ENCODE measurements around the gene GASK1B.

Gene GASK1B

GRCh38 chr4:158182736-158183135 is 9.9 kb upstream of the GASK1B start:
- no peaks in the 10 kb centered on the region for H3K36me3 ChIP-seq (ENCODE audit: control insufficient read depth, insufficient read depth, low read length)
- H3K27ac ChIP-seq (ENCODE audit: low read depth, low read length), result no peak overlapping the region
- H3K4me3 ChIP-seq (ENCODE audit: low read depth, low read length), result no peak overlapping the region
- H3K27me3 ChIP-seq (ENCODE audit: control insufficient read depth, insufficient read depth, low read length), result no peaks in the 10 kb centered on the region
- no peak overlapping the region for H3K9ac ChIP-seq (ENCODE audit: low read length)
- H3K9me3 ChIP-seq (ENCODE audit: control insufficient read depth, insufficient read depth, low read depth, low read length), result no peaks in the 10 kb centered on the region
- H3K4me1 ChIP-seq (ENCODE audit: control insufficient read depth, insufficient read depth, low read length), result no peaks in the 10 kb centered on the region

GRCh38 chr4:158181906-158182305 is 9.1 kb upstream of the GASK1B start:
- Histone ChIP-seq H3K9me3 (ENCODE audit: control insufficient read depth, insufficient read depth, low read depth, low read length) (no peaks in the 10 kb centered on the region), H3K27me3 (ENCODE audit: control insufficient read depth, insufficient read depth, low read length) (no peaks in the 10 kb centered on the region), H3K36me3 (ENCODE audit: control insufficient read depth, insufficient read depth, low read length) (no peaks in the 10 kb centered on the region), H3K9ac (ENCODE audit: low read length) (no peak overlapping the region), H3K4me1 (ENCODE audit: control insufficient read depth, insufficient read depth, low read length) (no peaks in the 10 kb centered on the region), H3K4me3 (ENCODE audit: low read depth, low read length) (no peak overlapping the region), H3K27ac (ENCODE audit: low read depth, low read length) (no peak overlapping the region)

GRCh38 chr4:158179465-158179864 is 6.6 kb upstream of the GASK1B start:
- Histone ChIP-seq H3K9ac (ENCODE audit: low read length) (no peak overlapping the region), H3K27me3 (ENCODE audit: control insufficient read depth, insufficient read depth, low read length) (no peaks in the 10 kb centered on the region), H3K4me3 (ENCODE audit: low read depth, low read length) (no peak overlapping the region), H3K27ac (ENCODE audit: low read depth, low read length) (no peak overlapping the region), H3K36me3 (ENCODE audit: control insufficient read depth, insufficient read depth, low read length) (no peaks in the 10 kb centered on the region), H3K9me3 (ENCODE audit: control insufficient read depth, insufficient read depth, low read depth, low read length) (no peaks in the 10 kb centered on the region), H3K4me1 (ENCODE audit: control insufficient read depth, insufficient read depth, low read length) (no peaks in the 10 kb centered on the region)

GRCh38 chr4:158176776-158177175 is 4.0 kb upstream of the GASK1B start:
- no peak overlapping the region for H3K4me3 ChIP-seq (ENCODE audit: low read depth, low read length)
- no peaks in the 10 kb centered on the region for H3K27me3 ChIP-seq (ENCODE audit: control insufficient read depth, insufficient read depth, low read length)
- no peaks in the 10 kb centered on the region for H3K9me3 ChIP-seq (ENCODE audit: control insufficient read depth, insufficient read depth, low read depth, low read length)
- H3K27ac ChIP-seq (ENCODE audit: low read depth, low read length), result no peak overlapping the region
- no peaks in the 10 kb centered on the region for H3K36me3 ChIP-seq (ENCODE audit: control insufficient read depth, insufficient read depth, low read length)
- 0 out of 2 replicates have a peak, but pooled peaks cover 3% of the 10 kb centered on the region for H3K4me1 ChIP-seq (ENCODE audit: control insufficient read depth, insufficient read depth, low read length)
- H3K9ac ChIP-seq (ENCODE audit: low read length), result no peak overlapping the region

- H3K9ac ChIP-seq (ENCODE audit: low read length), result no peak overlapping the region
- no peaks in the 10 kb centered on the region for H3K36me3 ChIP-seq (ENCODE audit: control insufficient read depth, insufficient read depth, low read length)
- no peak overlapping the region for H3K27ac ChIP-seq (ENCODE audit: low read depth, low read length)
- no peaks in the 10 kb centered on the region for H3K9me3 ChIP-seq (ENCODE audit: control insufficient read depth, insufficient read depth, low read depth, low read length)
- no peaks in the 10 kb centered on the region for H3K27me3 ChIP-seq (ENCODE audit: control insufficient read depth, insufficient read depth, low read length)
- 0 out of 2 replicates have a peak, but pooled peaks cover 3% of the 10 kb centered on the region for H3K4me1 ChIP-seq (ENCODE audit: control insufficient read depth, insufficient read depth, low read length)
- H3K4me3 ChIP-seq (ENCODE audit: low read depth, low read length), result no peak overlapping the region
Observed at GRCh38 chr4:158176108-158176507, 3.3 kb upstream of the GASK1B start.

GRCh38 chr4:158170691-158171561 is 1.9 kb downstream of the GASK1B start:
- Histone ChIP-seq H3K4me3 (ENCODE audit: low read depth, low read length) (no peak overlapping the region), H3K27ac (ENCODE audit: low read depth, low read length) (no peak overlapping the region), H3K4me1 (ENCODE audit: control insufficient read depth, insufficient read depth, low read length) (0 out of 2 replicates have a peak, but pooled peaks cover 3% of the 10 kb centered on the region), H3K9ac (ENCODE audit: low read length) (no peak overlapping the region), H3K9me3 (ENCODE audit: control insufficient read depth, insufficient read depth, low read depth, low read length) (no peaks in the 10 kb centered on the region), H3K36me3 (ENCODE audit: control insufficient read depth, insufficient read depth, low read length) (no peaks in the 10 kb centered on the region), H3K27me3 (ENCODE audit: control insufficient read depth, insufficient read depth, low read length) (no peaks in the 10 kb centered on the region)

GRCh38 chr4:158169931-158170690 is 2.7 kb downstream of the GASK1B start:
- H3K4me3 ChIP-seq (ENCODE audit: low read depth, low read length), result no peak overlapping the region
- H3K9ac ChIP-seq (ENCODE audit: low read length), result no peak overlapping the region
- H3K36me3 ChIP-seq (ENCODE audit: control insufficient read depth, insufficient read depth, low read length), result no peaks in the 10 kb centered on the region
- H3K9me3 ChIP-seq (ENCODE audit: control insufficient read depth, insufficient read depth, low read depth, low read length), result no peaks in the 10 kb centered on the region
- 0 out of 2 replicates have a peak, but pooled peaks cover 3% of the 10 kb centered on the region for H3K4me1 ChIP-seq (ENCODE audit: control insufficient read depth, insufficient read depth, low read length)
- H3K27ac ChIP-seq (ENCODE audit: low read depth, low read length), result no peak overlapping the region
- no peaks in the 10 kb centered on the region for H3K27me3 ChIP-seq (ENCODE audit: control insufficient read depth, insufficient read depth, low read length)

GRCh38 chr4:158169506-158169905 is 3.3 kb downstream of the GASK1B start:
- no peaks in the 10 kb centered on the region for H3K9me3 ChIP-seq (ENCODE audit: control insufficient read depth, insufficient read depth, low read depth, low read length)
- H3K4me1 ChIP-seq (ENCODE audit: control insufficient read depth, insufficient read depth, low read length), result 0 out of 2 replicates have a peak, but pooled peaks cover 6% of the 10 kb centered on the region
- H3K4me3 ChIP-seq (ENCODE audit: low read depth, low read length), result no peak overlapping the region
- no peaks in the 10 kb centered on the region for H3K36me3 ChIP-seq (ENCODE audit: control insufficient read depth, insufficient read depth, low read length)
- H3K9ac ChIP-seq (ENCODE audit: low read length), result no peak overlapping the region
- no peaks in the 10 kb centered on the region for H3K27me3 ChIP-seq (ENCODE audit: control insufficient read depth, insufficient read depth, low read length)
- no peak overlapping the region for H3K27ac ChIP-seq (ENCODE audit: low read depth, low read length)

GRCh38 chr4:158168606-158169005 is 4.2 kb downstream of the GASK1B start:
- Histone ChIP-seq H3K36me3 (ENCODE audit: control insufficient read depth, insufficient read depth, low read length) (no peaks in the 10 kb centered on the region), H3K4me3 (ENCODE audit: low read depth, low read length) (no peak overlapping the region), H3K9me3 (ENCODE audit: control insufficient read depth, insufficient read depth, low read depth, low read length) (no peaks in the 10 kb centered on the region), H3K9ac (ENCODE audit: low read length) (no peak overlapping the region), H3K27me3 (ENCODE audit: control insufficient read depth, insufficient read depth, low read length) (no peaks in the 10 kb centered on the region), H3K4me1 (ENCODE audit: control insufficient read depth, insufficient read depth, low read length) (0 out of 2 replicates have a peak, but pooled peaks cover 6% of the 10 kb centered on the region), H3K27ac (ENCODE audit: low read depth, low read length) (no peak overlapping the region)

GRCh38 chr4:158166701-158167100 is 6.1 kb downstream of the GASK1B start:
- H3K27me3 ChIP-seq (ENCODE audit: control insufficient read depth, insufficient read depth, low read length), result no peaks in the 10 kb centered on the region
- H3K9me3 ChIP-seq (ENCODE audit: control insufficient read depth, insufficient read depth, low read depth, low read length), result no peaks in the 10 kb centered on the region
- H3K36me3 ChIP-seq (ENCODE audit: control insufficient read depth, insufficient read depth, low read length), result no peaks in the 10 kb centered on the region
- H3K27ac ChIP-seq (ENCODE audit: low read depth, low read length), result no peak overlapping the region
- no peak overlapping the region for H3K9ac ChIP-seq (ENCODE audit: low read length)
- H3K4me1 ChIP-seq (ENCODE audit: control insufficient read depth, insufficient read depth, low read length), result 0 out of 2 replicates have a peak, but pooled peaks cover 3% of the 10 kb centered on the region
- H3K4me3 ChIP-seq (ENCODE audit: low read depth, low read length), result no peak overlapping the region

- Histone ChIP-seq H3K9me3 (ENCODE audit: control insufficient read depth, insufficient read depth, low read depth, low read length) (no peaks in the 10 kb centered on the region), H3K27me3 (ENCODE audit: control insufficient read depth, insufficient read depth, low read length) (no peaks in the 10 kb centered on the region), H3K36me3 (ENCODE audit: control insufficient read depth, insufficient read depth, low read length) (no peaks in the 10 kb centered on the region), H3K27ac (ENCODE audit: low read depth, low read length) (no peak overlapping the region), H3K9ac (ENCODE audit: low read length) (no peak overlapping the region), H3K4me1 (ENCODE audit: control insufficient read depth, insufficient read depth, low read length) (0 out of 2 replicates have a peak, but pooled peaks cover 3% of the 10 kb centered on the region), H3K4me3 (ENCODE audit: low read depth, low read length) (no peak overlapping the region)
Observed at GRCh38 chr4:158164768-158165213, 8.0 kb downstream of the GASK1B start.

Data from HUES6 (cell line).